B cell (primary cell): Measurements from ENCODE around the gene EIF3I.

Experiments used
- CTCF ChIP-seq: fragments of 200-600 bp; IDR thresholded peaks from one replicate; pipeline ENCODE4 v1.8.0; 2022; ENCODE audit warnings: antibody characterized with exemption, mild to moderate bottlenecking
- EZH2 ChIP-seq: IDR thresholded peaks from 2 replicates; pipeline ENCODE4 v1.6.1; 2012; ENCODE audit warnings: borderline replicate concordance, low read depth, mild to moderate bottlenecking, moderate library complexity, low read length; ENCODE audit not compliant: insufficient read depth, poor library complexity, severe bottlenecking

- no peak for TF ChIP-seq CTCF
- no peak for TF ChIP-seq EZH2
Observed at GRCh38 chr1:32269744-32270143, 47.5 kb downstream of the EIF3I start.
